ENCODE results near the gene FAAH.

FAAH gene

DNA sequence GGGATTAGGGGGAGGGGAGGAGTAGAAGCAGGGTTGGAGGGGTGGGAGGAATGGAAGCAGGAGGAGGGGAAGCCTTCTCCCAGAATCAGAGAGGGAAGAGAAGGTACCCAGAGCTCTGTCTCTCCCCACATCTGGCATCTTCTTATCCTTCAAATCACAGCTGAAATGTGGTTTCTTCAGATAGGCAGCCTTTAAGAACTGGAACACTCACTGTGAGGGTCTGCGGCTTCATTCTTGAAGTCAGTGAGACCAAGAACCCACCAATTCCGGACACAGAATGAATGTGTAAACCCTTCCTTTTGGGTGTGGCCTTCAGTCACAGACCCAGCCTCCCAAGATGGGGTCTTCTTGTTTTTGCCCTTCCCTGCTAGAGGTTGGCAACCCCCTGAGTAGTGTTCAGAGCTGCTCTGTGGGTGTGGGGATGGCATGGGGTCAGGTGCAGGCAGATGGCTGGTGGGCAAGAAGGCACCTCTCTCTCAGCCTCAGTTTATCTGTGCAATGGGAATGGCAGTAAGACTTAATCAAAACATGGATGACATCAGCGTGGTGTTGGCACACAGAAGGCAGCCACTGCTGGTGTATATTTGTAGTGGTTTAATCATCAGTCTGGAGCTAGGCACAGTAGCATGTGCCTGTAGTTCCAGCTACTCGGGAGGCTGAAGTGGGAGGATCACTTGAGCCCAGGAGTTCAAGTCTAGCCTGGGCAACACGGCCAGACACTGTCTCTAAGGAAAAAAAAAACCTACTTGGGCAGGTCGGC, 7.2 kb downstream of the FAAH start:
- DNase-seq (ENCODE audit: low spot score), result no peak

DNA sequence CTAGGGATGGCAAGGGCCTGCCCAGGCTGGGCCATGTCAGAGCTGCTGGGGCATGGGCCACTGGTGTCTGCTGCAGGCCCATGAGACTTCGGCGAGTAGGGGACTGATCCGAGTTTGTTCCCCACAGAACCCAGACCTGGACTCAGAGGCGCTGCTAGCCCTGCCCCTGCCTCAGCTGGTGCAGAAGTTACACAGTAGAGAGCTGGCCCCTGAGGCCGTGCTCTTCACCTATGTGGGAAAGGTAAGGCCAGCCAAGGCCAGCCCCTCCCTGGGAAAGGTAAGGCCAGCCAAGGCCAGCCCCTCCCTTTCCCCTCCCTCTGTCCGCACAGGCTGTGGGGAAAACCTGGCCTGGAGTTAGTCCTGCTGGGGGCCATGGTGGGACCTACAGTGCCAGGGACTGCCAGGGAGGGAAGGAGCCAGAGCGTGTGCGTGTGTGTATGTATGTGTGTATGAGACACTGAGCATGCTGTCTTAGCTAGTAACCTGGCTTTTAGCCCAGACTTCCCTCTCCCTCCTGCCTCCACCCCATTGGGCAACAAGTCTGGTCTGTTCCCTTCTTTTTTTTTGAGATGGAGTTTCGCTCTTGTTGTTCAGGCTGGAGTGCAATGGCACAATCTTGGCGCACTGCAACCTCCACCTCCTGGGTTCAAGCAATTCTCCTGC, 8.0 kb downstream of the FAAH start:
- peak; percentile 20 for DNase-seq (ENCODE audit: low spot score)

DNA sequence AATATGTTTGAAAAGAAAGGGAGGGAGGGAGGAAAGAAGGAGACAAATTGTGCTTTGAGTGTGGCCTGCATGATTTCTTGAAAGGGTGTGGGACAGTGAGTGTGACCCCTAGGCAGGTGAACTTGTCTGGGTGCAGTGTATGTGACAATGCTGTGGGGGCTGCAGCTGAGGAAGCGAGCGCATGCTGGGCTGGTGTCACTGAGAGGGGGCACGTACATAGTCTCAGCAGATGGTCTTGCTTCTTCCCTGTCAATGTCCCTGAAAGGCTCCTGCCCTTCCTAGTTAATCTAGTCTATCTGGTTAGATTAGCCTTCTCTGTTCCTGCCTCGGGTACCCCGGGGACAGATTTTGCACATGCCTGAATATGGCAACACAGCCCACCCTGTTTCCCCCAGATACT, 9.8 kb downstream of the FAAH start:
- no peak for DNase-seq (ENCODE audit: low spot score)

DNA sequence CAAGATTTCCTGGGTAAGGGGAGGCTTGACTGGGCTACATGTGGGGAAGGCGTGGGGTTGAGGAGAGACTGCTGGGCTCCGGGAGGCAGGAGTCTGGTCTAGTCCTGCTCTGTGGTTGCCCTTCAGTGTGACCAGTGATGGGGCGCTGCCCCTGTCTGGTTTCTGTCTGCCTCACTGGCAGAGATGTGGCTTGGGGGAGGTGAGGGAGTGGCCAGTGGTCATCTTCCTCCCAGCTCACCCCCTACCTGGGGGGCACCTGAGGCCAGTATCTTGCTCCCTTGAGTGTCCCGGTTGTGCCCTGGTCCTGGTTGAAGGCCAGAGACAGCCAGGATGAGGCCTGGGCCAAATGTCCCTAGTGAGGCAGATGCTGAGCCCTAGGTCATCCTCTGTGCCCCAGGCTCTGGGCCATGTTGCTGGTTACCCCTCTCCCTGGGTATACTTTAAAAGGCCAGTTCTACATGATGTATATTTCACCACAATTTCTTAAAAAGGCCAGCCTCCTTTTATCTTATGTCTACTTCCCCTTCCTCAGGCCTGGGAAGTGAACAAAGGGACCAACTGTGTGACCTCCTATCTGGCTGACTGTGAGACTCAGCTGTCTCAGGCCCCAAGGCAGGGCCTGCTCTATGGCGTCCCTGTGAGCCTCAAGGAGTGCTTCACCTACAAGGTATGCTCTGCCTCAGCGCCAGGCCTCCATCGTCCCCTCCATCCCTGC, 10.5 kb downstream of the FAAH start:
- no peak for DNase-seq (ENCODE audit: low spot score)

DNA sequence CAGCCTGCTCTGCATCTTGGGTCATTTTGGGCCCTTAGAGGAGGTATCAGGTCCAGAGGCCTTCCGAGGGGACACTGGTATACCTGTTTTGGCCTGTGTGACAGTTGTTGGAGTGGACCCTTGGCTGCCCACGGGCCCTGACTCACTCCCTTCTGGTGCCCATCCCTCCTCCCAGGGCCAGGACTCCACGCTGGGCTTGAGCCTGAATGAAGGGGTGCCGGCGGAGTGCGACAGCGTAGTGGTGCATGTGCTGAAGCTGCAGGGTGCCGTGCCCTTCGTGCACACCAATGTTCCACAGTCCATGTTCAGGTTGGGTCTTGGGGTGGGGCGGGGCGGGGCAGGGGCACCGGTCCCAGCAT, 11.1 kb downstream of the FAAH start:
- no peak for DNase-seq (ENCODE audit: low spot score)

DNA sequence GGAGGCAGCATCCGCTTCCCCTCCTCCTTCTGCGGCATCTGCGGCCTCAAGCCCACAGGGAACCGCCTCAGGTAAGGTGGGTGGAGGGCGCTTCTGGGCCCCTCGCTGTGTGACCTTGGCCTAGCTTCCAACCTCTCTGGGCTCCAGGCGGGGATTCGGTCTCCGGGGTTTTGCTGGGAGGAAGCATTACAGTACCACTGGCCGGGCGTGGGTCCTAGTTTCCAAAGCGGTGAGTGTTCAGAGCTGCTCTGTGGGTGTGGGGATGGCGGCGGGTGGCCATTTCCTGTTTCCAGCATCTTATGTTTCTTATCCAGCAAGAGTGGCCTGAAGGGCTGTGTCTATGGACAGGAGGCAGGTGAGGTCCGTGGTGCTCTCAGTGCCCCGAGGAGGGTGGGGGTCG, 11.6 kb downstream of the FAAH start:
- DNase-seq (ENCODE audit: low spot score), result no peak

DNA sequence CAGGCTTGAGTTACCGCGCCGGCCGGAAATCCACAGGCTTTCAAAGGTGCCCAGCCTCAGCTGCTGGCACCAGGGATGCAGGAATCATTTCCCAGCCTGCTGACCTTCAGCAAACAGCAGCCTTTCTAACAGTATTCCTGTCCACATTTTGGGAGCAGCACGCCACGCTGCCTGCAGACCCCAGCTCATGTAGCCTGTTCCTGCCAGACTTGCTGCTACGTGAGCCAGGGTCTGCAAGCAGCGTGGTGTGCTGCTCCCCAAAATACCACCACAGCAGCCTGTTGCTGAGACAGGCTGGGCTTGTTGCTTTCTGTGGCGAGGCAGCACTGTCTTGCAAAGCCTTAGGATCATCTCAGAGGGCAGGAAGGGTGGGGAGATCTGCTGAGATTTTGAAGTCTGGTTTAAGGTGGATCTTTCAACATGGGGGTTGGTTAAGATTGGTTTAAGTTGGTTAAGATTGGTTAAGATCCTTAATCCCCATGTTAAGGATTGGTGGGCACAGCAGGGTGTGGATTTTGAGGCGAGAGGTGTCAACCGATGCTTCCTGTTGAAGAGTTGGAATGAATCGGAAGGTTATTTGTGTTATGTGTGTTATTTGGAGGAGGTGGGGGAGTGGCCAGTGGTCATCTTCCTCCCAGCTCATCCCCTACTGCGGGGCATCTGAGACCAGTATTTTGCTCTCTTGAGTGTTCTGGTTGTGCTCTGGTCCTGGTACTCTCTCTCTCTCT, 12.9 kb downstream of the FAAH start:
- DNase-seq (ENCODE audit: low spot score), result no peak

DNA sequence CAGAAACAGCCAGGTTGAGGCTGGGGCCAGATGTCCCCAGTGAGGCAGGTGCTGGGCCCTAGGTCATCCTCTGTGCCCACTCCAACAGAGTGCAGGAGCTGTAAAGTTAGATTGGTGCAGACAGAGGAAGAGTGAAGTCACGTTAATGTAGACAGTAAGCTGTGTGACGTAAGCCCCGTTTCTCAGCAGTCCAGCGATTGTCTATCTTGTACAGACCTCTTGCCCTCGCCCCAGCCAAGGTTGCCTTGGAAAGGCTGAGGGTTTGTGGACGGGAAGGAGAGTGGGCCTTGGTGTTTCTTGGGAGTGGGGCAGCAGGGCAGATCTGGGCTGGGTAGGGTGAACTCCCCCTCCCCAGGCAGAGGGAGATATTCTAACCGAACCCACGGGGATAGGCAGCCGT, 13.5 kb downstream of the FAAH start:
- DNase-seq (ENCODE audit: low spot score), result no peak

DNA sequence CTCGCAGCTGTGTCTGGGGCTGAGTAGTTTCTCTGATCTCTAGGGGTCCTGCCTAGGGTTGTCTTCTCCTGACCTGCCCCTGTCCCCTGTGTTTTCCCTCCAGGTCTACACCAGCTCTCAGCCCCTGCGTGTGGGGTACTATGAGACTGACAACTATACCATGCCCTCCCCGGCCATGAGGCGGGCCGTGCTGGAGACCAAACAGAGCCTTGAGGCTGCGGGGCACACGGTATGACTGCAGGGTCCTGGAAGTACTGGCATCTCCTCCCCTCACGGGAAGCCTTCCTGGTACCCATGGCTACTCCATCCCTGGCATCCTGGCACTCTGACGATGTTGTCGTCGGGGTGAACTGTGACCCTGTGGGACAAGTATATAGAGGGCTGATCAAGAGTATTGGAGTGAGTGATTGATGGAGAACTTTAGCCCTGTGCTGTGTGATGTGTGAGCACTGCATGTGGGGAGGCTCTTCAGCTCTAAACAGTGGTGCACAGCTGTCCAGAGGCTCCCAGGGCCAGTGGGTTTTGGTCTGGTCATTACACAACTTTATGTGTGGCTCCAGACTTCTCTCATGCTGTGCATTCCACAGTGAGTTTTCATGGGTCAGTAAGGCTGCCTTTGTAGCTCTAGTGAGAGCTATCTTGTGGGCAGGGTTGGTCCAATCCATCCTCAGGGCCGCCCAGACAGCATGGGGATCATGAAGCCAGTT, 14.4 kb downstream of the FAAH start:
- DNase-seq (ENCODE audit: low spot score), result no peak

DNA sequence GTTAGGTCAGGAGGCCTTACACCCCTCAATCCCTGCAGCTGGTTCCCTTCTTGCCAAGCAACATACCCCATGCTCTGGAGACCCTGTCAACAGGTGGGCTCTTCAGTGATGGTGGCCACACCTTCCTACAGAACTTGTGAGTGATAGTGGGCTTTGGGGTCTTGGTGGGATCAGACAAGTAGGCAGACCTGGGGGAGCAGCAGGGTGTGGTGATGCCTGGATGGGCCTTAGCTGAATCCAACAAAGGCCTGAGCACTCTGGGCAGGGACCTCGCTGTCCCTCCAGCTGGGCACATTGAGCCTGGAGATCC, 14.9 kb downstream of the FAAH start:
- no peak for DNase-seq (ENCODE audit: low spot score)

DNA sequence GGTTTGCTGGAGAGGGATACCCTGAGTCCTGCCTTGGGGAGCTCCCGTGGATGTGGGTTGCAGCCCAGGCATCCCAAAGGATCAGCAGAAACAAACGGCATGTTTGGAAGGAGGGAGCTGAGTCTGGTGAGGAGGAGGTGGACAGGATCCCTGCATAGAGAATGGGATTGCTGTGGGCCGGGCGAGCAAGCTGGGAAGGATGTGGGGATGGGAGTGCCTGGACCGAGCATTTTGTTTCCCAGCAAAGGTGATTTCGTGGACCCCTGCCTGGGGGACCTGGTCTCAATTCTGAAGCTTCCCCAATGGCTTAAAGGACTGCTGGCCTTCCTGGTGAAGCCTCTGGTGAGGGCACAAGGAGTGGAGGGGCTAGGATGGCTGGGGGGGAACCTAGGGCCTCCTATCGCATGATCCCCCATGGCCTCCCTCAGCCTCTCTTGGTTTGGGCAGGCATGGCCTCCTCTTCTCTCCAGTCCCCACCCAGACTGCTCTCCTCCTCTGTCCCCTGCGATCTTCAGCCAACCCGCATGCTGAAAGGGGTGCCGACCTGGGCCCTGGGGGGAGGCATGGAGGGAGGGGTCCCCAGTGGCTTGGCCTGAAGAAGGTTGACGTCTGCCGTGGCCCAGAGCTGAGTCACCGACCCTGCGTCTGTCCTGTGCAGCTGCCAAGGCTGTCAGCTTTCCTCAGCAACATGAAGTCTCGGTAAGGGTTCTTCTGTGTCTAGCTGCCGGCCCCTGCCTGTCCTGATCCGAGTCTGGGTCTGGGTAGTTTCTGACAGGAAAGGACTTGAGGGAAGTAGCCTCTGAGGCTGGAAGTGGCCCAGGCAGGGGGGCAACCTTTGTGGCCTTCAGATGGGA, 16.3 kb downstream of the FAAH start:
- DNase-seq (ENCODE audit: low spot score), result no peak

DNA sequence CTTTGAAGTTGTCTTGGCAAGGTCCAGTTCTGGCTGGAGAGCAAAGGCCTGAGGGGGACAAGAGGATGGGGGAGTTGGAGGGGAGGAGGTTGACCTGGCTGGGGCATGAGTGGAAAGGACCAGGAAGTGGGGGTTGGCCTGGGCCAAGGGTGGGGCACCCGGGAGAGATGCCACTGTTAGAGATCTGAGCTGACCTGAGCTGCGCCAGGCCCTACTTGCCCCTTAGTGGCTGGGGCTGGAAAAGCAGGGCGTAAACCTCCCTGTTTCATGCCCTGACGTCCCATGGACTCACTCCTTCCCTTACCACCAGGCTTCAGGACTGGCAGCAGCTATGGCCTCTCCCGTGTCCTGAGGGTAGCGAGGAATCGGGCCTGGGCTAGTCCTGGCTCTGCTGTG, 16.9 kb downstream of the FAAH start:
- no peak for DNase-seq (ENCODE audit: low spot score)

DNA sequence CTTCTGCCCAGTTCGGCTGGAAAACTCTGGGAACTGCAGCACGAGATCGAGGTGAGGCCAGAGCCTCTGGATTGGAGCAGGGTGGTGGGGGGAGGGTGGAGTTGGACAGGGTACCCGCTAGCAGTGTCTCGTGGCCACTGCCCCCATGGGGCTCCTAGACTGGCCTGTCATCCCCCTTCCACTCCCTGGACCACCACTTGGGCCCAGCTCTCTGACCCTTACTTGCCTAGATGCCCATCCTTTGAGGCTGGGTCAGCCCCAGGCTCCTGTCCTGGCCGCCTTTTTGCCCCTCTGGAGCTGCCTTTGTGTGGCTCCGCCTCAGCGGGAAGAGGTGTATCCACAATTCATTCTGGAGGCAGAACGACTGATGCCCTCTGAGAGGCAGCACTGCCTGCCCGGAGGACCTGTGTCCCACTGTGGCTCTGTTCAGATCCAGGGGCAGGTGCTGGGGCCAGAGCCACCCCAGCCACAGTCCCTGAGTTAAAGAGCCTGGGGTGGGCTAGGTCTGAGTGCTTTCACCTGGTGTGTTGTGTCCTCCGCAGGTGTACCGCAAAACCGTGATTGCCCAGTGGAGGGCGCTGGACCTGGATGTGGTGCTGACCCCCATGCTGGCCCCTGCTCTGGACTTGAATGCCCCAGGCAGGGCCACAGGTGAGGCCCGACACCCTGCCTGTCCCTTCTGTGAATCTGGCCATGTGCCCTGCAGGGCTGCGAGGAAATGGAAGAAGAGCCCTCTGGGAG, 17.7 kb downstream of the FAAH start:
- DNase-seq (ENCODE audit: low spot score), result no peak

DNA sequence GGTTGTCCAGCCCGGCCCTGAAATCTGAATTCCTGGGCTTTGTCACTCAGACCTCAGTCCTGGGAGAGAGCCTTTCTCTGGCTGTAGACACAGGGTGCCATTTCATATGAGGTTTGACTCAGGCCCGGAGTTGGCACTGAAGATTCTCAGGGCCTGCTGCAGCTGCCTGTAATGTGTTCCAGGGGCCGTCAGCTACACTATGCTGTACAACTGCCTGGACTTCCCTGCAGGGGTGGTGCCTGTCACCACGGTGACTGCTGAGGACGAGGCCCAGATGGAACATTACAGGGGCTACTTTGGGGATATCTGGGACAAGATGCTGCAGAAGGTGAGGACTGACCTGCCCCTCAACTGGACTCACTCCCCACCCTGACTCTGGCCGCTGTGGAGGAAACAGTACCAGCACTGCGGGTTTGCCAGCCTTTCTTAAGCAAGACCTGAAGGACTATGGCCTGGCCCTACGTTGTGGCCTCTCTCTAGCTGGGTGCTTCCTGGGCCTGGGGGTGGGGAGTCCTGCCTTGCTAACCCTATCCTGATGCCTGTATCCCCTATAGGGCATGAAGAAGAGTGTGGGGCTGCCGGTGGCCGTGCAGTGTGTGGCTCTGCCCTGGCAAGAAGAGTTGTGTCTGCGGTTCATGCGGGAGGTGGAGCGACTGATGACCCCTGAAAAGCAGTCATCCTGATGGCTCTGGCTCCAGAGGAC, 18.9 kb downstream of the FAAH start:
- no peak for DNase-seq (ENCODE audit: low spot score)

DNA sequence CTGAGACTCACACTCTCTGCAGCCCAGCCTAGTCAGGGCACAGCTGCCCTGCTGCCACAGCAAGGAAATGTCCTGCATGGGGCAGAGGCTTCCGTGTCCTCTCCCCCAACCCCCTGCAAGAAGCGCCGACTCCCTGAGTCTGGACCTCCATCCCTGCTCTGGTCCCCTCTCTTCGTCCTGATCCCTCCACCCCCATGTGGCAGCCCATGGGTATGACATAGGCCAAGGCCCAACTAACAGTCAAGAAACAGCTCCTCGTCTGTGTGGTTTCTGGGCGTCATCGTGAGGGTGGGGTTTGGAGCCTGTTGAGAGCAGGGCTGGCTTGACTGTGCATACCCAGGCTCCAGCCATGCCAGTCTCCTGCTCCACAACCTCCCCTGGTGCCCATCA, 19.5 kb downstream of the FAAH start:
- DNase-seq (ENCODE audit: low spot score), result no peak

DNA sequence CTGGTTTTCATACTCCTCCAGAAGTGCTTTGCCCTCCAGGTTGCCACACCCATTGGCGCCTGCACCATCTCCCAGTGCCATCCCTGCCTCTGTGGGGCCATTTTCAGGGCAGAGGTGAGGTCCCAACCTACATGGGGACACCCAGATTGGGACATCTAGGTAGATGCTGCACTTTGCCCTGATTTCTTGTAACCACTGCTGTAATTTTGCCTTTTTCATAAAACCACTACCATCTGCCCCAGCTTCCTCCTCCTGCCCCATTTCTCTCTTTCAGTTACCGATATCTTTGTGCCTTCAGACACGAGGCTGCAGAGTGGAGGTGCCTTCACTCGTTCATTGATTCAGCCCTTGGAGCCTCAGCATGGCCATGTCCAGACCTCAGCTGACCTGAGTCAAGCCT, 21.4 kb downstream of the FAAH start:
- no peak for DNase-seq (ENCODE audit: low spot score)

DNA sequence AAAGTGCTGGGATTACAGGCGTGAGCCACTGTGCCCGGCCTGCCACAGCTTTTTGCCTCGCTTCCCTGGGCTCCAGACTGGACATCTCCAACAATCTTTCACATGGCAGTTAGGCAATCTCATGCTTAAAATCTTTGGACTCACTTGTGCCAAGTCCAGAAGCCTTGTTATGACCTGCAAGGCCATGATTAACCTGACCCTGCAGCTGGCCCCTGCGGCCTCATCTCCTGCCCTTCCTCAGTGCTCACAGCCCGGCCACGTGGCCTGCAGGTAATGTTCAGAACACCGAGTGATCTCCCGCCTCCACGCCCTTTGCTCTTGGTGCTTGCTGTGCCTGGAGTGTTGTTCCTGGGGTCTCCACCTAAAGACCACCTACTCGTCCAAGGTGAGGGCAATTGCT, 24.9 kb downstream of the FAAH start:
- DNase-seq (ENCODE audit: low spot score), result no peak

DNA sequence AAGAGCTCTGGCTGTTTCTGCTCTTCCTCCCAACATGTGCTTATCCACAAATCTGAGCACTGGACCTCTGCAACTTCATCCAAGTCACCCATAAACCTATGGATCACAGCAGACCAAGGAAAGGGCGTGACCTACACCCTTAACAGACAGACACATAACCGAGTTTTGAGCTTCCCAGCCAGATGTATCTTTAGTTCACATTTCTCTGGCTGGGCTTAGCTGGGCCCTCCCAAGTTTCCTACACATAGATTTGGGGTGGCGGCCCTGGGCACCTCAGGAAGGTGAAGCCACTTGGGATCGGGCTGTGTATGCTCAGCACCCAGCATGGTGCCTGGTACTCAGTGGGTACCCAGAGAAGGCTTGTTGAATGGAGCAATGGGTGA, 26.4 kb downstream of the FAAH start:
- DNase-seq (ENCODE audit: low spot score), result no peak

DNA sequence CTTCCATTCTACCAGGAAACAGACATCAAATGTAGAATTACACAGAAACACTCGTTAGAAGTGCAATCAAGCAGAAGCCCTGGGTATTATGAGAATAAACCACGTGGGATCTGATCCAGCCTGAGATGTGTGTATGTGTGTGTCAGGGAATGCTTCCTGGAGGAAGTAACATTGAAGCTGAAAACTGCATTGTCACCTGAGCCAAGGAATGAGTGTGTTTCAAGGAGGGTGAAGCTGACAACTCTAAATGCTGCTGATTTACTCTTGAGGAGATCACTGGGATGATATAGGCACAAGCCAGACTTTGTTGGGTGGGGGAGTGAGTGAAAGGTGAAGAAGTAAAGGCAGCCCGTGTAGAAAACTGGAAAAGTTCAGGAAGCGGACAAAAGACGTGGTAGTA, 27.6 kb downstream of the FAAH start:
- DNase-seq (ENCODE audit: low spot score), result no peak

DNA sequence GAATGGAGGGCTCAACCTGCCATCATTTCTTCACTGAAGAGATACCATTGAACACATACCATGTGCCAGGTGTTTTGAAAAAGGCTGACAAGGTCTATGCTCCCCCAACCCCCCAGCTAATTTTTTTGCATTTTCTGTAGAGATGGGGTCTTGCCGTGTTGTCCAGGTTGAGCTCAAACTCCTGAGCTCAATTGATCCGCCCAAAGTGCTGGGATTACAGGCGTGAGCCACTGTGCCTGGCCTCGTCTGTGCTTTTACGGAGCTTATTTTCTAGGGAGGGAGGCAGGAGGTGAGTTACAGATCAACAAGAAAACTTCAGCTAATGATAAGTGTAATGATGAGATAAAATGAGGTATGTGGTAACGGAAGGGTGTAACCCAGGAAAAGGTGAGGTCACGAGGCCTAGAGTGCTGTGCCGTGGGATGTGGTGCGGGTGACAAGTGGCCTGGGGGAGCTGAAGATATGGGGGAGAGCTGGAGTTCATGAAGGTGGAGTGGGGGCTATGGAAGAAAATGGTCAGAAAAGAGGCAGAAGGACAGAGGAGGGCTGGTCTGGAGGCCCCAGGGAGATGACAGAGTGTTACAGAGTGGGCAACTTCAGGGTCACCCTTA, 28.2 kb downstream of the FAAH start:
- DNase-seq (ENCODE audit: low spot score), result no peak

Data from COLO829 (cell line).